Activated CD4-positive, alpha-beta T cell treated with anti-CD3 and anti-CD28 coated beads for 24 hours (primary cell): ENCODE measurements around the gene TMEM38A.
A peak's percentile ranks its signal among the peaks of the same experiment; 100 is the strongest.
"Not testable (repeated sequence)": the region's sequence is repeated elsewhere in the genome, so short reads cannot be mapped to it uniquely, and the experiment has no call there.

Source experiments
- DNase-seq, 2 donors: peaks; one replicate each; pipeline ENCODE4 v3.0.0-alpha.2; 2020; ENCODE audit warnings: low read depth in 2 of 2

The TMEM38A gene

GRCh38 chr19:16638666-16639065, 22.3 kb upstream of the TMEM38A start:
- DNase-seq, result no peak

- no peak for DNase-seq
These were observed 20.0 kb upstream of the TMEM38A start for GRCh38 chr19:16640951-16641350.

GRCh38 chr19:16641695-16642094, 19.2 kb upstream of the TMEM38A start:
- DNase-seq, result no peak

DNA sequence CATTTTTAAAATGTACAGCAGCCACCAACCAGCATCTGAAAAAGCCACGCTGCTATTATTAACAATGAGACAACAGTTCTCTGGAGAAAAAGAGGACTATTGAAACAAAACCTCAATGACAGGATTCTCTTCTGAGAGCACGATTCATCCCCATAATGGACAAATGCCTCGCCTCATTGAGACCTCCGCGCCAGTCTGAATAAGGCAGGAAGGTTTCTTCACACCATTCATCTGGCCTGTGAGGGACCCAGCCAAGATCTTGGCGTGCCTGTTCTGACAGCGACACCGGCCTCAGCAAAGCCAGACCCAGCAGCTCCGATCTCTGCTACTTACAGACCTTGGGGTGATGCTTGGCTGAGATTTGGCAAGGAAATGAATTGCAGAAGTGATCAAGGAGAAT, 15.8 kb upstream of the TMEM38A start:
- no peak for DNase-seq

- no peak for DNase-seq
These were observed 11.2 kb upstream of the TMEM38A start for GRCh38 chr19:16649734-16650133.

GRCh38 chr19:16650821-16651220, 10.1 kb upstream of the TMEM38A start:
- DNase-seq, result no peak

- not testable (repeated sequence) for DNase-seq
These were observed 9.3 kb upstream of the TMEM38A start for GRCh38 chr19:16651421-16652188.

DNA sequence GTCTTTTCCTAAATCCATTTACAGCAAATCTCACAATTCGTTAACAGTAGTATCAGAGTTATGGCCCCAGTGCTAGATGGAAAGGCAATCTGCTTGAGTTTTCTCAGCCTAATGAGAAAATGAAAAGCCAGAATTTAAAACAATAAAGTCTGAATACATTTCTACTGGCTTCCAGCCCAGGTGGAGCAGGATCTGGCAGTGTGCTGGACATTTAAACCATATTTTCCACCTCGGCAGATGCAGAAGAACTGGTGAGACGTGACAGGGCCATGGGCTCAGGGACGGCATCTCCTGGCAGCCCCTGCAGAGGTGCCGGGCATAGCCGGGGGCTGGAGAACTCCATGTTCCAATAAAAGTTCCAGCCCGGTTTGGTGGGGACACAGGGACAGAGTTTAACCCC, 8.1 kb upstream of the TMEM38A start:
- no peak for DNase-seq

DNA sequence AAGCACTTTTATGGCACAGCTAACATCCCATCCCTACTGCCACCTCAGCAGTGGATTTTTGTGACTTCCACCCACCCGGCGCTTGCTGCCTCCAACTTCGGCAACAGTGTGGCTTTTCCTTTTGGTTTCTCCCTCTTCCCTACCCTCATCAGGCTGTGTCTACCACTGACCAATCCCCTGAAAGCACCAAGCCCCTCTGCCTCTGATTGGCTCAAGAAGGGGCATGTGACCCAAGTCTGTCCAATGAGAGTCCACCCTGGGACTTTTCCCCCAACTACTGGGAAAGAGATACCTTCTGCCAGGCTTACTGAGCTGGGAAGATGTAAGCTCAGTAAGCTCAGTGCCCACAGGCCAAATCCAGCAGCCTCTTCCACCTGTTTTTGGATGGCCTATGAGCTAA, 6.8 kb upstream of the TMEM38A start:
- DNase-seq, result no peak

- no peak for DNase-seq
These were observed 6.3 kb upstream of the TMEM38A start for GRCh38 chr19:16654627-16655026.

- DNase-seq, result no peak
These were observed 5.2 kb upstream of the TMEM38A start for GRCh38 chr19:16655727-16656126.

DNA sequence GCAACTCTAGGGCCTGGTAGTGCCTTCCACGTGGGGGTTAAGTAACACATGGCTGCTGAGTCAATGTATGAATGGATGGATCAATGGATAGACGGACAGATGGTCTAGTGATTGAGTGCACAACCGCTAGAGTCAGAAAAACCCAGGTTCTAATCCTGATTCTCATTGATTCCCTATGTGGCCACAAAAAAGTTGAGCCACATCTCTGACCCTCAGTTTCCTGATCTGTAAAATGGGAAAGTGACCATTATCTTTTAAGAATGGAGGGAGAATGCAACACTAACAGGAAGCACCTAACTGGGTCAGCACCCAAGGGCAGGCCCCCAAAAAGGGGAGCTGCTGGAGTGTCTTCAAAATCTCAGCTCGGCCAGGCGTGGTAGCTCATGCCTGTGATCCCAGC, 3.6 kb upstream of the TMEM38A start:
- DNase-seq, result no peak

DNA sequence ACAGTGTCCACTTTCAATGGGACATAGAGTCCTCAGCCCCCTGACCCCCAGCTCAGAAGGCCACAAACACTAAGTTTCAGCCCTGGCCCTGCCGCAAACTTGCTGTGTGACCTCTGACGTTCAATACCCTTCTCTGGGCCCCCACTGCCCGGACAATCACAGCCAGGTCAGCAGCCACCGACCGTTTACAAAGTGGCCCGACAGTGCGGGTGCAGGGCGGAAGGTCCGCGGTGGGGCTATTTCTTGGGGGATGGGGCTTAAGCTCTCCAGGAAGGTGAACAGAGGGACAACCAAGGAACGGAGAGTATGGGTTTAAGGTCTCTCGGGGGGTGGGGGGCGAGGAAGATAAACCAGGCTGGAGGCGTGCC, 1.5 kb upstream of the TMEM38A start:
- no peak for DNase-seq

DNA sequence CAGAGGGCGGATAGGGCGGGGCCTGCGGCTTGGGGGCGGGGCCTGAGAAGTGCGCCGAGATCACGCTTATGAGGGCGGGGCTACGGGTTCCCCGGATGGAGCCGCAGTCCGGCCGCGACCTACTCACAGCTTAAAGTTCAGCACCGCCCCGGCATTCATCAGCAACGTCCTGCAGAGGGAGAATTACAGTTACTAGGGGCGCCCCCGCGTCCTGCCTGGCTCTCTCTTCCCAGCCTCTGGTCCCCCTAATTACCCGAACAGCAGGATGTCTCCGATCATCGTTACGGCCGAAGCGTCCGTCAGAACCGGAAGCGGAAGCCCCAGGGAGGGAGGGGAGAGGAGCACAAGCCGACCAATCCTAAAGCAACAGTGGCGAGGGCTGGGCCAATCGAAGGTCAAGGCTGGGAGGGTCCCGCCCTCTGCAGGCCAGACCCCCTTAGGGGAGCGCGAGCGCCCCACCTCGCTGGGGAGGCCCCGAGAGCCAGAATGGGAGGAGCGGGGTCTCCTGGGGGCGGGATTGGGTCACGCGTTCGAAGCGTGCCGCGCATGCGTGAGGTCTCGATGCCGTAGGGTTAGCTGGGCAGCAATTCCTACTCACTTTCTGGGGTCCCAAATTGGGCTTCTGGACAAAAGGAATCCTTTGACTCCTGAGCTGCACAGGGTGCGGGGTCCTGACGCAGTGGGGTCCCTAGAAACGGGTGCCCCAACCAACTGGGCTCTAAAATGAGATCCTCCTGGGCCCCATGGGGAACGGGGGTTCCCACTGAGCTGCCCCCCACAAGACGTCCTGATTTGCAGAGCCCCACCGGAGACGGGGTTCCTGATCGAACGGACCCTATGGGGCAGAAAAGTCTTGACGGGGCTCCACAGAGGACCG, 869 bp upstream of the TMEM38A start, which contains the start of gene SMIM7:
TSS of gene SMIM7 (minus strand) at position 313 of the 877 bp plus-strand sequence. CDS start at position 279, 34 bp downstream.
- DNase-seq, result peak; percentile 95 to 97

- DNase-seq, result no peak
These were observed 618 bp downstream of the TMEM38A start for GRCh38 chr19:16661480-16662034.

- DNase-seq, result no peak
These were observed 7.2 kb downstream of the TMEM38A start for GRCh38 chr19:16668176-16668575.

- DNase-seq, result not testable (repeated sequence)
These were observed 7.8 kb downstream of the TMEM38A start for GRCh38 chr19:16668702-16669101.

DNA sequence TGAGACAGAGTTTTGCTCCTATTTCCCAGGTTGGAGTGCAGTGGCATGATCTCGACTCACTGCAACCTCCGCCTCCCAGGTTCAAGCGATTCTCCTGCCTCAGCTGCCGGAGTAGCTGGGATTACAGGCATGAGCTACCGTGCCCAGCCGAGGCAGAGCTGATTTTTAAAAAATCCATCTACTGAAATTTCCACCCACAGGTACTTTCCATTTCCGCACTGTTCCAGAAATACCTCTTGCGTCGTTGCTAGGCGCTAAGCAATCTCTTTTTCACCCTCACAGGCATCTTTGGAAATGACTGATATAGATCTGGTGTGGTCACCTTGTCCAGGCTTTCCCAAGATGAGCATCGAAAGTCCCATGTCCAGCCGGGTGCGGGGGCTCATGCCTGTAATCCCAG, 9.4 kb downstream of the TMEM38A start:
- no peak for DNase-seq

GRCh38 chr19:16671652-16672274, 10.8 kb downstream of the TMEM38A start:
- no peak for DNase-seq

DNA sequence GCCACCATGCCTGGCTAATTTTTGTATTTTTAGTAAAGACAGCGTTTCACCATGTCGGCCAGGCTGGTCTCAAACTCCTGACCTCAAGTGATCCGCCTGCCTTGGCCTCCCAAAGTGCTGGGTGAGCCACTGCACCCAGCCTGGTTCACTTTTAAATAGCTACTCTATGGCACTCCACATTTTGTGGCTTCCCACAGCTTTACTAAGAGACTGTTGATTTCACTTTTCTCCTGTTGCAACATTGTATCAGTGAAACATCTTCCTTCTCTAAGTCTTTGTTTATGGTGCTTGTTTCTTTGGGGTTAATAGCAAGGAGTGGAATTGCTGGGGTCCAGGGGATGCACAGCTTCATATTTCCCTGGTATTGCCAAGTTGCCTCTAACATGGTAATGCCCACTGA, 12.3 kb downstream of the TMEM38A start:
- no peak for DNase-seq

GRCh38 chr19:16673839-16674238, 12.9 kb downstream of the TMEM38A start:
- DNase-seq, result not testable (repeated sequence)
